Smooth muscle cell of the brain vasculature (primary cell): Measurements from ENCODE around the gene KRT38.

ENCODE experiments used
- DNase-seq: peaks from one replicate; pipeline ENCODE4 v3.0.0-alpha.2; 2012; ENCODE audit warnings: low read depth, low spot score

The KRT38 gene

GRCh38 chr17:41440531-41441033 lies at the start of gene KRT38:
Gene KRT38 (minus strand): TSS chr17:41440983. CDS start chr17:41440921, 62 bp downstream.
- DNase-seq = no peak

DNA sequence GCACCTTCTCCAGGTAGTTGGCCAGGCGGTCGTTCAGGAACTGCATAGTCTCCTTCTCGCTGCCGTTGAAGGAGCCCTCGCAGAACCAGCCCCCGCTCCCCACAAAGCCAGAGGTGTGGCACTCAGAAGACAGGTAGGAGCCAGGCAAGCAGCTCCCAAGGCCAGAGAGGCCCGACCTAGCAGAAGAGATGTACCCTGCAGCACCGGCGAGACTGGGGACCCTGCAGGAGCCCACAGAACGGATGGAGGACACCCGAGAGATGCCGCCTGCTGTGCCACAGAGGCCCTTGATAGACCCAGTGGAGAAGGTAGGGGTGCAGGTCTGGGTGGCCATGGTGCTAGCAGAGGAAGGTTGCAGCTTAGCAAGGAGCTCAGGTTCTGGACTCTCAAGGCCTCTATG lies 48.7 kb upstream of the KRT38 start, which contains the start of gene KRT36:
TSS of gene KRT36 (minus strand) at position 380 of the 400 bp plus-strand sequence. CDS start at position 334, 46 bp downstream.
- no peak for DNase-seq

GRCh38 chr17:41486809-41487530 lies 46.2 kb upstream of the KRT38 start:
- no peak for DNase-seq

GRCh38 chr17:41486316-41486715 lies 45.5 kb upstream of the KRT38 start:
- no peak for DNase-seq

DNA sequence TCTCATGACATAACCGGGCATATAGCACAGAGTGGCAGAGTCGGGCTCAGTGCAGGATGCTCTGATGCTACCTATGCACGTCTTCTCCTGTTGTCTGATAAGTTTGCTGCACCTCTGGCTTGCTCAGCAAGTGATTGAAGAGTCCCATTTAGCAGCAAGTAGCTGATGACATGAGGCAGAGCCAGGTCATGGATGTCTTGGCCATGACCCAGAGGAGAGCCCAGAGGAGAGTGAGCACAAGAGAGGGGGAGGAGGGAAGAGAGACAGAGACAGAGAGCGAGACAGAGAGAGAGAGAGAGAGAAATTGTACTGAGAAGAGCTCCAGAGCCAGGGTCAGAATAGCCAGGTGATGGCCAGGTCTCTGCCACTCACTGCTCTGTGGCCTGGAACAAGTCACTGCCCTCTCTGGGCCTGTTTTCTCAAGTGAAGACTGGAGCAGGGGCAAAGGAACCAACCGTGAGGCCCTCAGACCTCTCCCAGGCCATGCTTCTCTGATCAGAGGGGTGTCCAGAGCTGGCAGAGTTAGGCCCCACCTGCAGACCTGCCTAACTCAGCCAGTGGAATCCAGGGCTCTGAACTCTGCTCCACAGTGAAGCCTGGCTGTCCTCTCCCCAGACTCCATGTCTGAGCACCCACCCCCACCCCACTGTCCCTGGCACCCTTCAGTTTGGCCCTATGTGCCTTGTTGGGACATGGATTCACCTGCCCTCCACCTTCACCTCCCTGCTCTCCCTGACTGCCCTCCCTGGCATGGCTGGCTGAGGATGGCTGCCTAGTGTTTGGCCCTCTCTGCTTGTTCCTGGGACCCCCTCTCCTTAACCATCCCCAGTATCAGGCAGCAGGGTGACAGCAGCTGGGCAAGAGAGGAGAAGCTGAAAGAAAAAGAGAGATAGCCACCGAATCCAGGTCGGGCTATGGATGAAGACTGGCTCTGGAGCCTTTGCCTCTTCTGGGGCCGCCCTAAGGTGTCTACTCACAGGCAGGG lies 44.4 kb upstream of the KRT38 start:
- DNase-seq = no peak

- DNase-seq = no peak
Measured at GRCh38 chr17:41483991-41484826, 43.4 kb upstream of the KRT38 start.

GRCh38 chr17:41483531-41483930 lies 42.7 kb upstream of the KRT38 start:
- no peak for DNase-seq

DNA sequence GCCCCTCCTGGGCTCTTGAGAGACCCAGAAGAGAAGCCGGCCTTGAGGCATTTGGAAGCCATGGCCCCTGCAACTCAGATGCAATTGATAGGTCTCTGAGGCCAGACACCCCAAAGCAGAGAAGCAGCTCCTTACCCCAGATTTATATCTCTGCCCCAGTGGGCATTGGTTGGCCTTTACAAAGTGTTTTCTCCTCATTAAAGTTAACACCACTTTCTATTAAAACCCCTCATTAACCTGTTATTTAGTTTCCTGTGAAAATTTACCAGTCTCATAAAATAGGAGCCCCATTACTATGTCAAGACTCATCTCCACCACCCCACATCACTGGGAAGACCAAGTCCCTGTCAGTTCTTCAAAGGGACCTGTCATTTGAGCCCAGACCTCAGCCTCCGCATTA lies 40.3 kb upstream of the KRT38 start, which contains the start of gene KRT35:
TSS of gene KRT35 (minus strand) at position 116 of the 400 bp plus-strand sequence. CDS start at position 62, 54 bp downstream.
- no peak for DNase-seq

DNA sequence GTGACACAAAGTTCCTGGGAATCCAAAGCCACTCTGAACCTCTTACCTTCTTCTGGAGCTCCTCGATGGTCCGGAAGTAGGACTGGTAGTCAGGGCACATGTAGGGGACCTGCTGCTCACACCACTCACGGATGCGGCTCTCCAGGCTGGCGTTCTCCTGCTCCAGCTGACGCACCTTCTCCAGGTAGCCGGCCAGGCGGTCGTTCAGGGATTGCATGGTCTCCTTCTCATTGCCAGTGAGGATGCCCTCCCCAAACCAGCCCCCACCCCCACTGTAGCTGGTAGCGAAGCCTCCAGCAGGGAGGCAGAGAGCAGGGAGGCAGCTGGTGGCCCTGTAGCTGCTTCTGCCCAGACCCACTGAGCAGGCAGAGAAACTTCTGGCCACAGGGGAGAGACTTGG lies 39.8 kb upstream of the KRT38 start:
- no peak for DNase-seq

DNA sequence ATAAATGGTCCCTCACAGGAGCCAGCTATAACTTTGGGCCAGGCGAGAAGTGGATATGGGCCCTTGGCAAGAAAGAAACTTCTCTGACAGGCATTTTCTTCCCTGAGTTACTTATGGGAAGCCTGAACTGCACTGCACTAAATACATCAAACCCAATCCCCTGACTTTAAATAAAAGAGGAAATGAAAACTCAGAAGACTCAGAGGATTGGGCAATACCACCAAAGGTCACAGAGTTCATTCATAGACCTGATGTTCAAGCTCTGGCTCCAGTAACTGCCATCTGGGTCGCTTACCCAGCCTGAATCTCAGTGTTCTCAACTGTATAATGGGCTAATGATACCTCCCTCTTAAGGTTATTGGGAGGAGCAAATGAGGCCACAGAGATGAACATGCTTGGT lies 39.4 kb upstream of the KRT38 start:
- no peak for DNase-seq

- DNase-seq = no peak
Measured at GRCh38 chr17:41478237-41478636, 37.5 kb upstream of the KRT38 start.

DNA sequence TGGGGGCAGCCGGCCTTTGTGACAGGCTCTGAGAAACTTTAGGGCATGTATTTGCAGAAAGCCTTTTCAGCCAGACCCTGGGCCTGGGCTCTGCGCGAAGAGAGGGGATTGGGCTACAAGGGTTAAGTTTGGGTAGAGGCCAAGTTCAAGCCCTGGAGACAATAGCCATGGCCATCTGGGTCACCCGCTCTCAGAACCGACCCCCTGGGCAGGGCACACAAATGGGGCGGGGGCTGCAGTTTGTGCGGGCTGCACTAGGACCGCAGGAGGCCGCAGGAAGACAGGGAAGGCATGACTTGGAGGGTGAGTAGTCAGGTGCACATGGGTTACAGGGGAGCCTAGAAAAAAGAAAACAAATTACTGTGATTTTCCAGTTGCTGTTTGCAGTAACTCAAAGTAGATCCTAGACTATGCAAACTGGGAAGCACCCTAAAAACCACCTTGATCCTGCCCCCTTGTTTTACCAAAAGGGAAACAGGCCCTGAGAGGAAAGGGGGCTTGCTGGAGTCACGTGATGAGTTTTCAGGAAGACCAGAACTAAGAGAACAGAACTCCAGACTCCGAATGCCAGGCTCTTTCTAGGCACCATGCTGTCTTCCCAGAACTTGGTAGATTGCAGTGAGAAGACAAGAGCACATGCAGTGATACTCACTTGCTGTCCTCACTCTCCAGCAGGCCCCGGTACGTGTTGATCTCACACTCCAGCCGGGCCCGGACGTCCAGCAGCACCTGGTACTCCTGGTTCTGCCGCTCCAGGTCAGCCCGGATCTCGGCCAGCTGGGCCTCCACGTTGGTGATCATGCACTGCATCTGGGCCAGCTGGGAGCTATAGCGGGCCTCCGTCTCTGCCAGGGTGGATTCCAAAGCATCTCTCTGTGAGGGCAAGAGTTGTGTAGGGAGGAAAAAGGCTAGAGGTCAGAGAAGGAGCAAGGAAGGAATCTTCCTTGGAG lies 36.4 kb upstream of the KRT38 start:
- no peak for DNase-seq

DNA sequence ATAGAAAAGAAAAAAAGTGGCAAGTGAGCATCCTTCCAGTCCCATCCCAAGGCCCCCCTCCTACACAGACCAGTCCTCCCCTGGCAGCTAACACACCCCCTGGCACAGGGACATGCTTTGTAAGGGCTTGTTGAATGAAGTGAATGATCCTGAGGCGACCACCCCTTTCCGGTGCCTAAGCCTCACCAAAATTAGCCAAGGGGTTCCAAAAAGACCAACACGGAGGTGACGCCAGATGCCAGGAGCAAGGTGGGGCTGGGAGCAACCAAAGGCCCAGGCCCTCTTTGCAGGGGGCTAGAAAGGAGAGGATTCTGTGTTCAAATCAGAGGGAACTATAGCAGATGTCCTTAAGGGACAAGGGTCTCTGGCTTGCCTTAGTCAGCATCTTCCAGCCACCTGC lies 34.6 kb upstream of the KRT38 start:
- no peak for DNase-seq

DNA sequence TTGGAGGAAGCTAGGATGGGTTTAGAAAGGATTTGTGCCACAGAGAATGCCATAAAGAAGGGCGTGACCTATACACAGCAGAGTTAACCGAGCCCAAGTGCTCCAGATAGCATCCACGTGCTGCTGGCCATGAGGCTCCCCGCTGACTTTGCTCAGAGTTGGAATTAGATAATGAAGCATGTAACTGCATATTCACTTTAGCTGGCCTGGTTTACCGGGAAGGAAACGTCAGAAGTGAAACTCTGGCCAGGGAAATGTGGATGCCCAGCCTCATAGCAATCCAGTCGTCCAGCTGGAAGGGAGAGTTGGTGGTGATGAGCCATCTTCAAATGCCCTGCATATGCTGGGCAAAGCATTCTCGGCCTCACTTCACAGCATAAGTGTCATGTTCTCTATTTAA lies 34.1 kb upstream of the KRT38 start:
- no peak for DNase-seq

DNA sequence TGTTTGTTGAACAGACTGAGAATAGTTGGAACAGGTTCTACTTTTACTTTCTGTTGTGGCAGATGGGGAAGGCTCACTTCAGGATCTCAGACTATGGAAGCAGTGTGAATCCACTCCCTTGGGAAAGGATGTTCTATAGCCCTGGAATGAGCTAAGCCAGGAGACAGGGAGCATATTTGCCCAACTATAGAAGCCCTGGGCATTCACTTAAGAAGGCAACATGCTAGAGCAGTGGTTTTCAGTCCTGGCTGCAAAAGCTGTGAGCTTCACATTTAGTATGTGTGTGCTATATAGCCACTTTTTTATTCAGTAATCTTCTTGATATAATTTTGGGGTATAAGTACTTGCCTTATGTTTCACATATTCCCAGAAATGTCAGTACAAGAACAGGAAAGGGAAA lies 27.6 kb upstream of the KRT38 start:
- no peak for DNase-seq

DNA sequence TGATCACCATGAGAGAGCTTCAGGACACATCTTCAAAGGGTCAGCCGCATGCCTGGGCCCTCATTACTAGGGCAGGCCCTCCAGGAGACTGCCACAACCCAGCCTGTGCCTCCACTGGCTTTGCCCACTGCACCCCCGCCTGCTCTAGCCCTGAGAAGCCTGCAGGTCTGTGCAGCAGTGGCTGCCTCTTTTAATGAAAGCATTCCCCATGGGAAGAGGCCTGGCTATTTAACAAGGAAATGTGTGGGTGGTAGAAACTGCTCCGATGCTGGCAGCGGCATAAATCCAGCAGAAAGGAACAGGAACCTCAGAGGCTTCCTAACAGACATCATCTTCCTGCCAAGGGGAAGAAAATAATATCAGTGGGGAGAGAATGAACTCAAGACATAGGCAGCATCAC lies 26.8 kb upstream of the KRT38 start:
- DNase-seq = no peak

DNA sequence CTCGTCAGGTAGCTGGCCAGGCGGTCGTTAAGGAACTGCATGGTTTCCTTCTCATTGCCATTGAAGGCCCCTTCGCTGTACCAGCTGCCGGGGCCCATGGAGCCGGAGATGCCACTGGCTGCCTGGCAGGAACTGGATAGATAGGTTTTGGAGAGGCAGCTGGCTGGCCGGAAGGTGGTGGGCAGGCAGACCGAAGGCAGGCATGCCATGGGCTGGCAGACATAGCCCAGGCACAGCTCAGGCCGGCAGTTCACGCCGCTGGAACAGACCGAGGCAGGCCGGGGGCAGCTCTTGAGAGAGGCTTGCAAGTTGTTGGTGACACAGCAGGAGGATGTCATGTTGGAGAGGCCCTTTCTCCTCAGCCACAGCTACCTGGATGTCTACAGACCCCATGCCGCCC lies 26.2 kb upstream of the KRT38 start, which contains the start of gene KRT32:
TSS of gene KRT32 (minus strand) at position 399 of the 400 bp plus-strand sequence. CDS start at position 338, 61 bp downstream.
- DNase-seq = no peak

GRCh38 chr17:41464682-41465081 lies 23.9 kb upstream of the KRT38 start:
- DNase-seq = no peak

DNA sequence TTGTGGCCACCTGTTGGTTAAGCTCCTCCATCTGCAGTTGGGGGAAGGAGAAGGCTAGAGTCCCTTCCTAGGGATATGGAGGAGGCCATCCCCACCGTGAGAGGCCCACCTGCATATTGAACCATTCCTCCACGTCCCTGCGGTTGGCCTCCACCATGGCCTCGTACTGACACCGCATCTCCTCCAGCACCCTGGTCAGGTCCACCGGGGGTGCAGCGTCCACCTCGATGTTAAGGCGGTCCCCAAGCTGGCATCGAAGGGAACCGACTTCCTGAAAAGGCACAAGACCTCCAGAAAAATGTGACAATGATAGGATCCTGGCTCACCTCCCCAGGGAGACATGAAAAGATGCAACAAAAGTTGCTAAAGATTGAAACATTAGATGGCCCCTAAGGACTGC lies 23.4 kb upstream of the KRT38 start:
- DNase-seq = no peak

DNA sequence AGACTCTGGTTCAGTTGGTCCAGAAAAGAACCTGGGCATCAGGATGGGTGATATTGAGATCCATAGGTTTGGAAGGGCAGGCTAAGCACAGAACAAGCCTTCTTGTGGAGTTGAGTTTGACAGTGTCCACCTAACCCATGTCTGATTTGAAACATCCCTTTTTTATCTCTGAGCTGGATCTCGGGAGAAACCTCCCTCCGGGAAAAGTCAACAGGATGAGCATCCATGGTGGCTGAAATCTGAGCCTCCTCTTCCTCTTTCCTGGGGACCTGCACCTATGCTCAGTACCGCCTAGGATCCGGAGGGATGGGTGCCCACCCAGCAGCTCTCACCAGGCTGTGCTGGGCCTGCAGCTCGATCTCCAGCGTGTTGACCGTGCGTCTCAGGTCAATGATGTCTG lies 23.0 kb upstream of the KRT38 start:
- no peak for DNase-seq
